Stimulated activated CD4-positive, alpha-beta T cell treated with anti-CD3 and anti-CD28 coated beads, TNF-alpha, amount 100 ng/mL, for 48 hours (primary cell): ENCODE measurements around the gene CAMK1D.
"Not testable (repeated sequence)": the region's sequence is repeated elsewhere in the genome, so short reads cannot be mapped to it uniquely, and the experiment has no call there.

ENCODE experiments used
- DNase-seq, 3 donors: peaks; one replicate each; pipeline ENCODE4 v3.0.0-alpha.2; 2020; ENCODE audit warnings: low read depth in 3 of 3

CAMK1D gene

GRCh38 chr10:12697764-12698163 lies 348.4 kb downstream of the CAMK1D start:
- DNase-seq: no peak

DNA sequence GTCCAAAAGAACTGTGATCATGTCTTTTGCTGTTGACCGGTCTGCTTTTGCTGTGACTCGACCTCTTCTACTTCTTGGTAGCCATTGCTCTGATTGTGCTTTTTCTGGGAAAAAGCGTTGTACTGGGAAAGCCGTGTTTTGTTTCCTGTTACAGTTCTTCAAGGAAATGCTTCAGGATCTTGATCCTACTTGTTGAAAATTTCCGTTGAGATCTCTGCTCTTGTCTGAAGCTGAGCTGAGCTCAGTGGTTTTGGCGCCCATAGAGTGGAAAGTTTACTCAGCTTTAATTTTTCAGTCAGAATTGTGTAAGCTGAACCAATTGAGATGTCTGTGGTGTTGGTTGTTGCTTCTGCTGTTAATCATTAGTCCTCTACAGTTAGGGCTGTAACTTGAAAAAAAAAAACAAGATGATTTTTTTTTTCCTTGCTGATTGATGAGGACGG lies 349.9 kb downstream of the CAMK1D start:
- DNase-seq: no peak

GRCh38 chr10:12699781-12700556 lies 350.6 kb downstream of the CAMK1D start:
- no peak for DNase-seq

GRCh38 chr10:12700557-12700874 lies 351.2 kb downstream of the CAMK1D start:
- no peak for DNase-seq

DNA sequence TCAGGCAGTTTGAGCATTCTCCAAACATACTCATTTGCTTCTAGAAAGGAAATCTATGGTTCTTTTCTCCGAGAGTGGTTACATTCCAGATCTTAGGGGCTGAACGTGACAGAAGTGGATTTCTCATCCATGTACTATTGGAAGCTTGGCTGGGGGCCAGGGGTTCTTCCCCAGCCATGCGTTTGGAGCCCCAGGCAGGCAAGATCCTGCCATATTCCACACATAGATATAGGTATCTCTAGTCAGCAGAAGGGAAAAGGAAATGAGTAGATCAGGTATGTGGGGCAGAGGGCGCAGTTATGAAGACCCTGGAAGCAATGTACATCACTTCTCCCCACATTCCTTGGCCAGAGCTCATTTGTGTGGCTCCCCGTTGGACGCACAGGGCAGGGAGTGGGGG lies 352.3 kb downstream of the CAMK1D start:
- DNase-seq: no peak

GRCh38 chr10:12702215-12702770 lies 352.9 kb downstream of the CAMK1D start:
- DNase-seq: no peak

- DNase-seq: no peak
Measured at GRCh38 chr10:12703126-12703525, 353.8 kb downstream of the CAMK1D start.

DNA sequence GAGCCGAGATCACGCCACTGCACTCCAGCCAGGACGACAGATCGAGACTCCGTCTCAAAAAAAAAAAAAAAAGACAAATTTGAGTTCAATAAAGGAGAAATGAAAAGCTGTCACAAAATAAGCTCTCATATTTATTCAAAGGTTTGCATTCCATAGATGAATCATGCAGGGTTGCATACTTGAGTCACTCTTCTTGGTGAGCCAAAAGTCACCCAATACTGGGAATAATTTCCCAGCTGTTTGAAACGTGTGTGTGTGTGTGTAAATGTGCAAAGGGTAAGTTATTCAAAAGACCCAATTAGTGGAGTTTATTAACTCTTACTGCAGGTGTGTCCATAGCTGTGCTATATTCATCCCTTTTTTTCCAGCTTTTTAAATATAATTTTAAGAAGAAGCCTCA lies 354.5 kb downstream of the CAMK1D start:
- no peak for DNase-seq

DNA sequence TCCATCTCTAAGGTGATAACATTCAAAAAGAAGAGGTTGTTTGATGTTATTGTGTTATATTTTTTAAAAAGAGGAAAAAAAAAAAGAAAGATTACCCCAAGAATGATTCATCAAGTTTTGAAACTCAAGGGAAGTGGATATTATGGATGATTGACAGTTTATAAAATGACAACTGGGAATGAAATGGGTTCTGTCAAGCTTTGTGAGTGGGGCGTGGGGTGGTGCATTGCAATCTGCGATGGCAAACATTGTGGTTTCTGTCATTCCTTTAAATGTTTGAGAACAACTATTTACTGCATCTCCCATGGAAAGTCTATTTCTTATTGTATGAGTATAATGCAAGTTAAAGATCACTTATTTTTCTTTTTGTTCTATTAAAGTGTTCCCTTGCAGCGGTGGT lies 355.1 kb downstream of the CAMK1D start:
- no peak for DNase-seq

DNA sequence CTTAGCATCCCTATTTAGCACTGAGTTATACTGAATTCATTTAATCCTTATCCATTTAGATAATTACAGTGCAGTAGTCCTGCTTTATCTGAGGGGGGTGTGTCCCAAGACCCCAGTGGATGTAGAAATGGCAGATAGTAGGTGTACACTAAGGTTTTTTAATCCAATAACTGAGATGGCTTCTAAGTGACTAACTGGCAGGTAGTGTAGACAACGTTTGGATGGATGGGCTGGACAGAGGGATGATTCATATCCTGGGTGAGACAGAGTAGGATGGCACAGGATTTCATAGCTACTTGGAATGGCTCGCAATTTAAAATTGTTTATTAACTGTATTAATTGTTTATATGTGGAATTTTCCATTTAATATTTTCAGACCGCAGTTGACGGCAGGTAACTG lies 356.6 kb downstream of the CAMK1D start:
- no peak for DNase-seq

DNA sequence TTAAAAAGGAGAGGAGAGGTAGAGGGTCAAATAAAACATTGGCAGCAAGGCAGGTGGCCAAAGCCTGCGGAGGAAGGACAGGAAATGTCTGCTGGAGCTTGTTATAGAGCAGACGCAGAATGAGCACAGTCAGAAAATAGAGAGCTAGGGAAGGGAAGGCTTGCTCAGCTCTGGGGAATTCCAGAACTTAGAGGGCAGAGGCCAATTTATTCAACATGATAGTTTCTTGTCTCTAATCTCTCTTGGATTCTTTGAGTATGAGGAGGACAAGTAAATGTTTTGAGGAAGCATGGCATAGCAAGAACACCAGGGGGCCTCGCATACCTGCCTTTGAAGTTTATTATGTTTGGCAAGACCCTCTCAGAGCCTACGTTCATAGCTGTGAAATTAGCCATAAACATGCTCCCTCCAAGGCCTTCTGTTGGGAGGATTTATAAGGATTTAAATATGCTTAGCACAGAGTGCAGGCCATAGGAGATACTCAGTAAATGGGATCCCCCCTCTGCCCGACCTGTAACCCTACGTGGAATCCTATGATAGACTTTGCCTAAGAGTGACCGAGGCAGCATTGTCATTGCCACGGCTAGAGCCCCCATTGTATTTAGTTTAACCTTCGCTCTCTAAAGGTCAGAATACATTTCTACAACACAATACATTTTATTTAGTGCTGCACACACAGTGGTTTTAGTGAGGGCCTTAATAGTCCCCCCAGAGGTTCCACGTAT lies 358.3 kb downstream of the CAMK1D start:
- DNase-seq: peak in 1 of 3 donors; percentile 23

DNA sequence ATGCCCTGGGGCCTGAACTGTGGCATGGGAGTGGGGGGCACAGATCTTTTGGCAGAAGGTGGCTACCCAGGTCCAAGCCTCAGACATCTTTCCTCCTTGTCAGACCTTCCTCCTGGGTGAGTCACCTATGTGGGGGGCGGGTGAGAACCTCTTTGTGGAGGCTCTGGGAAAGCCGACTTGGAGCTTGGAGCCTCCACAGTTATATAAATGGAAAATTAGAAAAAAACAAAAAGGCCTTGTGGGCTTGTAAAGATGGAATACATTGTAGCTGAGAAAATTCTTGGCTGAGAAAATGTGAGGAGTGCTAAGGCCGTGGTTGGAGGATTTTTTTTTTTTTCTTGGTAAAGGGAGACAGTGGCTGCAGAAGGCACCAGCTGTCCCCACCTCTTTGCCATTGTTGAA lies 359.7 kb downstream of the CAMK1D start:
- DNase-seq: no peak

- no peak for DNase-seq
Measured at GRCh38 chr10:12709521-12709963, 360.2 kb downstream of the CAMK1D start.

DNA sequence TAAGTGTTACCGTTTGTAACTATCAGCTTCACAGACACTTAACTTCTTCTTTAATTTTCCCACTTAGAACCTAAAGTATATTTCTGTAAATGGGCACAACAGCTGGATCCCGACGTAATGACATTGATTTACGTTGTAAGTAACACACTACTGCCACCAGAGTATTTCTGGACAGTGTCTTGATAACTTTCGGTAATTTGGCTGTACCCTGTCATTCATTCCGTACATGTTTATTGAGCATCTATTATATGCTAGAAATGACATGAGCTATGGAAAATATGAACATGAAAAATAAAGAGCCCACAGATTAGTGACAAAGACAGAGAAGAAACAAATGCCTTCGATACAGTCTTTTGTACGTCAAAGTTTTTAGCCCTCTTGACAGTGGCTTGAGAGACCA lies 360.8 kb downstream of the CAMK1D start:
- no peak for DNase-seq

GRCh38 chr10:12710594-12711349 lies 361.4 kb downstream of the CAMK1D start:
- DNase-seq: peak; percentile 65 to 77 (median 67)

DNA sequence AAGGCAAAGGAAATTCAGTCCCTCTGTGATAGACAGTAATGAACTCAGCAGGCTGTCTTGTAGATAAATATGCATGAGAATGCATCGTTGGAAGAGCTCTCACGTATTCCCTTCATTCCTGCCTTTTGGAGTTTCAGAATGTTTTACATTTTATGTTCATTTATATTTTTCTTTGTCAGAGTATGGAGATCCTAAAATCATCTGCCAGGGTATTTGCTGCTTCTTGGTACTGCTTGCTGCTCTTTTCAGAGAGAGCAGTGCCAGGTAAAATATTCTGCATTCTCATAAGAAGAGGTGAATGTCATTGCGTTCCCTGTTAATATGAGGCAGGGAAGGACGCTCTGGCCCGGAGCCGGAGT lies 362.0 kb downstream of the CAMK1D start:
- no peak for DNase-seq

DNA sequence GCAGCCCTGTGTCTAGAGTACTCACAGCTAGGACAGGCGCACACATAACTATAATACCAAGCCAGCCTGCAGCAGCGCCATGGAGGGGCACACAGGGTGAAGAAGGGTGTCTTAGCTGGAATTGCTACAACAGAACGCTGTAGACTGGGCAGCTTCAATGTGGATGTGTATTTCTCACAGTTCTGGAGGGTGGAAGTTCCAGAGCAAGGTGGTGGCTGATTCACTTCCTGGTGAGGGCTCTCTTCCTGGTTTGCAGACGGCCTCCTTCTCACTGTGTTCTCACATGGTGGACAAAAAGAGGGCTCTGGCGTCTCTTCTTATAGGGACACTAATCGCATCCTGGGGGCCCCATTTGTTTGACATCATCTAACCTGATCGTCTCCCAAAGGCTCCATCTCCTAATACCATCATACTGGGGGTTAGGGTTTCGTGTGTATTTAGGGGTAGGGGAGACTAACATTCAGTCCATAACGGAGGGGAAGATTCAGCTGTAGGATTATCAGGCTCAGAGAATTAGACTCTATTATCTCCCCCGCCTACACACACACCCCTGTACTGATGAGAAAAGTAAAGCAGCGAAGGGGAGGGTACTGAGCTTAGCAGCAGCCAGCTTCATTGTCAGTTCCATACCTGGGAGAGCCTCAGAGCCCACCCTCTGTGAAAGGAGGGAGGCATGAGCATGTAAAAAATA lies 363.1 kb downstream of the CAMK1D start:
- DNase-seq: no peak

- not testable (repeated sequence) for DNase-seq
Measured at GRCh38 chr10:12712984-12713316, 363.6 kb downstream of the CAMK1D start.

DNA sequence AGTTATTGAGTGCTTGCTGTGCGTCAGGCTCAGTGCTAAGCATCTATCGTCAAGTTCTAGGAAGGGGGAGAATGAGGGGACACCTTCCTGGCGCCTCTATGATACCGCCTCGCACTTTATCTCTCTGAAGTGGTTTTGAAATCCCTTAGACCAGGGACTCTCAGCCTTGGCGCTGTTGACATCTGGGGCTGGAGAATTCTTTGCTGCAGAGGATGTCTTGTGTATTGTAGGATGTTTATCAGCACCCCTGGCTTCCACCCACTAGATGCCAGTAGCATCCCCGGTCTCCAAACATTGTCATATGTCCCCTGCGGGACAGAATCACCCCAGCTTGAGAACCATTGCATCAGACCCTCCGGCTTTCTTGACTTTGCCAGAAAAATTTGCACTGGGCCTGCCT lies 366.7 kb downstream of the CAMK1D start:
- no peak for DNase-seq

DNA sequence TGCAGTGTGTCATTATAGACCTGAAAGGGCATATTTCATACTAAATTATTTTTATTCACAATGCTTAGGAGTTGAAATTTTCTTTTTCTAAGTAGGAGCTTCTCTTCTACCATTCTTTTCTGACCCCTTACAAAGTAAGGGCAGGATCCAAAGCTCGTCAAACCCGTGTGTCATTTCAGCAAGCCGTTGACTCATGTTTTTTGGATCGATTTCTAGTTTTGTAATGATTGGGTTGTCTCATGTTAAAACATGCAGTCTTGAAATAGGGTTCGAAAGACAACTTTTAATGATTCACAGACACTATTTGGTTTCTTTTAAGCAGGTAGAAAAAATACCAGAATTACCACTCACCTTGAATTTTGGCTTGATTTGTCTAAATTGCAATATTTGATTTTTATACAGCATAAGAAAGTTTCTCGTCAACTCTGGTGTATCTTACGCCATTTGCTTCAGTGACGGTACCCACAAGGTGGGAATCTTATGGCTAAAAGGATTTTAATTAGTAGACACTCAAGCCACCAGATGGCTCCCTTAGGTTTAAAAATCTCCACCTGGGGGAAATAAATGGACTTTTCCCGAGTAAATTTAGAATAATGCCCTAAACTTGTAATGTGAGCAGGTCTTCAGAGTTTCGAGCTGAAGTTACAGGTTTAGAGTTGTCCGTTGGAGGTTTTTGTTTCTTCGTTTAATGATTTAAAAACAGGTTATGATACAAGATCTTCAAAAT lies 368.8 kb downstream of the CAMK1D start:
- DNase-seq: no peak

- DNase-seq: no peak
Measured at GRCh38 chr10:12719365-12719764, 370.0 kb downstream of the CAMK1D start.
